GM12872 (cell line): ENCODE results near the gene TBX21.

Experiments used
- TF ChIP-seq, protein P1 (sequence below): IDR thresholded peaks from 3 replicates; pipeline ENCODE4 v1.5.1; 2011; ENCODE audit warnings: low read depth, mild to moderate bottlenecking, low read length, moderate library complexity; ENCODE audit not compliant: insufficient read depth

The TBX21 gene

DNA sequence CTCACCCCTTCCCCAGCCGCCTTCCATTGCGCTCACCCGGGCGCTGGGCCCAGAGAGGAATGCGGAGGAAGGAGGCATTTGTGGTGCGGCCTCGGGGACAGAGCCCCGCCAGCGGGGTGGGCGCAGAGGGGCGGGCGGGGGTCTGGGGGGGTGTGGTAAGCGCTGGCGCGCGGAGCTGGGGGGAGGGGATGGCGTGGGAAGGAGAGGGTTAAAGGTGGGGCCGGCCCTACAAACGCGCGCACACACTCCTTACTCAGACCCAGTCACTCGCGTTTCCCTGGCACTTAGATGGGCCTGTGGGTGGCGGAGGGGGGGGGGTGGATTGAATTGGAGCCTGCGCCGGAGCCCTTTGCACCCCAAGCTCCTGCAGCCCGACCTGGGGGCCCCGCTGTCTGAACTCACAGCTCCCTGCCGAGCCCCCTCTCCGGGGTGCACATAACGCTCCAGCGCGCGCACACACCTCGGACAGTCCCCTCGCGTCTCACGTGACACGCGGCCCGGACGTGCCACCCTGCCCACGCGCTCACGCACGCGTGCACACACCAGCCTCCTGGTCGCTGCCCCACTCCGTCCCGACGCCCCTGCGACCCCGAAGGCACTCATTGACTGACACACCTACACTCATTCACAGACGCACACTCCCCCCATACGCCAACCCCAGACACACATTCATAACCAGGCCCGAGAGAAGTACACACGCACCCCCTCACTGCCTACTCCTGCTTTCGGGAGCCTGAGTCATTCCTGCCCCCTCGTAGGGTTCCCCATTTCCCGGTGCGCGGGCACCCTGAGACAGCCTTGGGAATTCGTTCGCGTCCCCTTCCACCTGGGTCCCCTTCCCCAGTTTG is 38.2 kb upstream of the TBX21 start:
- TF ChIP-seq, protein P1, sequence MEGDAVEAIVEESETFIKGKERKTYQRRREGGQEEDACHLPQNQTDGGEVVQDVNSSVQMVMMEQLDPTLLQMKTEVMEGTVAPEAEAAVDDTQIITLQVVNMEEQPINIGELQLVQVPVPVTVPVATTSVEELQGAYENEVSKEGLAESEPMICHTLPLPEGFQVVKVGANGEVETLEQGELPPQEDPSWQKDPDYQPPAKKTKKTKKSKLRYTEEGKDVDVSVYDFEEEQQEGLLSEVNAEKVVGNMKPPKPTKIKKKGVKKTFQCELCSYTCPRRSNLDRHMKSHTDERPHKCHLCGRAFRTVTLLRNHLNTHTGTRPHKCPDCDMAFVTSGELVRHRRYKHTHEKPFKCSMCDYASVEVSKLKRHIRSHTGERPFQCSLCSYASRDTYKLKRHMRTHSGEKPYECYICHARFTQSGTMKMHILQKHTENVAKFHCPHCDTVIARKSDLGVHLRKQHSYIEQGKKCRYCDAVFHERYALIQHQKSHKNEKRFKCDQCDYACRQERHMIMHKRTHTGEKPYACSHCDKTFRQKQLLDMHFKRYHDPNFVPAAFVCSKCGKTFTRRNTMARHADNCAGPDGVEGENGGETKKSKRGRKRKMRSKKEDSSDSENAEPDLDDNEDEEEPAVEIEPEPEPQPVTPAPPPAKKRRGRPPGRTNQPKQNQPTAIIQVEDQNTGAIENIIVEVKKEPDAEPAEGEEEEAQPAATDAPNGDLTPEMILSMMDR: no peak

DNA sequence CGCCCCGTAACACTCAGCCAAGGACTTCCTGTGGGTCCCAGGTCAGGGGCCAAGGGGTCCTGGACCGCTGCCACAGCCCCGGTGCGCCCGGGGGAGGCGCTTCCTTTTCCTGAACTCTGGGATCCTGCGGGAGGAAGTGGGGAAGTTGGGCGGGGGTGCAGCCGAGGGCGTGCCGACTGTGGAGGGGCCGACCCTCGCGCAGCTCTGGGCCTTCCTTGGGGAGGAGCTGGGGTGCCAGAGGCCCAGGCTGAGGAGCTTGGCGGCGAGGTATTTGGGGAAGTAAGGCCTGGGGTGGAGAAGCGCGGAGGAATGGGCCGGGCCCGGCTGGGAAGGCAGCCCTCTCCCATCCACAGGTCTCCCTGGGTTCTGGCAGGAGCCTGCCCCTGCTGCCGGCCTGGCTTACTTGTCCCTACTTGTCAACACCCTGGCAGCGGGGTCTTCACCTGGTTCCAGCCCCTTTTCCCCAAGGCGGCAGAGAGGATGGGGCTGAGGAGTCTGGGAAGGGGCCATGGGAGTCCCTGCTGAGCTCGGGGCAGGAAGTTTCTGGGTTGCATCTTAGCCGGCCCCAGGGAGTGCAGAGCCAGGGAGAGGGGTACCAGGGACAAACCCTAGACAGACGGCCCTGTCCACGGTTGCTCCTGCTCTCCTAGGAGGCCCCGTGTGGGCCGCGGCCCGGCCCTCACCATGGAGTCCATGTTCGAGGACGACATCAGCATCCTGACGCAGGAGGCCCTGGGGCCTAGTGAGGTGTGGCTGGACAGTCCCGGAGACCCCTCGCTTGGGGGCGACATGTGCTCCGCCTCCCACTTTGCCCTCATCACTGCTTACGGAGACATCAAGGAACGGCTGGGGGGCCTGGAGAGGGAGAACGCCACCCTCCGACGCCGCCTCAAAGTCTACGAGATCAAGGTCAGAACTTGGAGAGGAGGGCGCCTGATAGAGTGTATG is 37.3 kb upstream of the TBX21 start:
- TF ChIP-seq, protein P1: no peak

DNA sequence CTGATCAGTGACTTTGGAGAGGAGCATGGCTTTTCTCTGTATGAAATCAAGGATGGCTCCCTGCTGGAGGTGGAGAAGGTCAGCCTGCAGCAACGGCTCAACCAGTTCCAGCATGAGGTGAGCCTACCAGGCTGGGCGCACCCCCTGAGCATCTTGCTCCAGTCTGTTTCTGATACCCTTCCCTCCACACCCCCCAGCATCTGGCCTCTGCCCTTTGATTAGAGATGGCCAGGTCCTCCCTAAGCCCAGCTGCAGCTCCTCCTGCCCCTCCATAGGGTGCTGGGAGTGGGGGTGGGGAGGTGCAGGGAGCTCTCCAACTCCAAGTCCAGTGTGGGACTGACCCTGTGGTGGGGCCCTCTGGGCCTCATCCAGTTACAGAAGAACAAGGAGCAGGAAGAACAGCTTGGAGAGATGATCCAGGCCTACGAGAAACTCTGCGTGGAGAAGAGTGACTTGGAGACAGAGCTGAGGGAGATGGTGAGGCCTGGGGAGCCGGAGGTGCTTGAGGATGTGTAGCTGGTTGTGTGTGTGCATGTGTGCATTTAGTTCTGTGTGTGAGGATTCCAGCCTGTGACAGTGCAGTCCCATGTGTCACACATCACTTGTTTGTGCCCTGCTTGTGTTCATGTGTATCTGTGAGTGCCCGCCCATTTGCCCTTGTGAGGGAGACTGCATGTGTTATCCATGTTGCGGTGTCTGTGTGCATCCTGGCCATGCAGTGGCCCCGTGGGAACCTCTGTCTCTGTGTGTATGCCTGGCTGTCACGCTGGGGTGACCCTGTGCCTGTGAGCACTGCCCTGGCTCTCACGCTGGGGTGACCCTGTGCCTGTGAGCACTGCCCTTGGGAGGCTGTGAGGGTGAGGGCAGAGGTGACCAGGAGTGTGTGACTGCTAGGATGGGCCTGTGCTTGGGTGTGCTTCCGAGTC is 36.1 kb upstream of the TBX21 start:
- TF ChIP-seq, protein P1: no peak

- TF ChIP-seq, protein P1: no peak
Observed at GRCh38 chr17:47697906-47698711, 34.9 kb upstream of the TBX21 start.

DNA sequence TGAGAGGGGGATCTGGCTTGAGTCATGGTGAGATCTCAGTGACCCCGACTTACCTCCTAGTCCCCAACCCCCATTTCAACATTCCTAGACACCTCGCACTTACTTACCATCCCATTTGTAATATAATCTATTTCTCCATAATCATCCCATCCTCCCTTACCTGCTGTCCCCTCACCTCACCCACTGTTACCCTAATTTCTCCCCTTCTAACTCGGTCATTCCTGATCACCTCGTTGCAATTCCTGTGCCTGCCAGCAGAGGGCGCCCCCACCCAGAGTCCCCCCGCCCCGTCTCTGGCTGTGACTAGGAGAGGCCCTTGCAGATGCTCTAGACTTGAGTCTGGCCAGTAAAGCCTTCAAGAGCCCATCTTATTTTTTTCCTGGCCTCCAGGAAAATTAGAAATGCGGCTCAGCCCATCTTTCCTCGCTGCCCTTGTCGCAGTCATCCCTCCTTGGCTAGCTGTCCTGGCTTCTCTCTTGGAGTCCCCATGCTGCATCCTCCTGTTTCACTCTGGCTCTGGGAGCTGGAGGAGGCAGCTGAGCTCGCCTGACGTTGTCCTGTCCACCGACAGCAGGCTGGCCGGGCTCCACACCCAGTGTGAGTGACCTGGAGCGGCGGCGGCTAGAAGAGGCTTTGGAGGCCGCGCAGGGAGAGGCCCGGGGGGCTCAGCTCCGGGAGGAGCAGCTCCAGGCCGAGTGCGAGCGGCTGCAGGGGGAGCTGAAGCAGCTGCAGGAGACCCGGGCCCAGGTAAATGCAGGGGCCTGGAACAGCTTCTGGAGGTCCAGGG is 34.1 kb upstream of the TBX21 start:
- TF ChIP-seq, protein P1: peak; percentile 83

GRCh38 chr17:47699536-47699840 is 33.5 kb upstream of the TBX21 start:
- TF ChIP-seq, protein P1: no peak
